ENCODE data around the gene PPP1CA.

The PPP1CA gene

DNA sequence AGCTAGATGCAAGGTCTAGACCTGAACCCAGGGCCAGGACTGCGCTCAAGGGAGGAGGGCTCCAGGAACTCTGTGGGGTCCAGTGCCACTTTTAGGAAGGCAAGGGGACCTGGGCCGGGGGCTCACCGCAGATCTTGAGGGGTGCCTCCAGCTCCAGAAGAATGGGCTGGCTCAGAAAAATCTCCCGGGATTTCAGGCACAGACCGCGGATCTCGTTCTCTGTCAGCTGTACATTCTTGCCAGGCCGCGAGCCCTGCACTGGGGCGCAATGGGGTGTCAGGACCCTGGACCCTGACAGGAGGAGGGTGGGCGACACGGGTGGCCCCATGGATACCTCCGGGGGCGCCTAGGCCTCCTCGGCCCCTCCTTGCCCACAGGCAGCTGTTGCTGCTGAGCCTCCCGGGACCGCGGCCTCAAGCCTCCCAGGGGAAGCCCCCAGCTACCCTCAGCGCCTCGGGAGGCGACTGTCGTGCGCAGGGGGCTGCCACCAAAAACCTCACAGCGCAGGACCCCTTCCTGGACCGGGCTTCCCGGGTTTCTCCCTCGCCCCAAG is 640 bp downstream of the PPP1CA start:
- DNase-seq, result no peak

- DNase-seq, result peak; percentile 23
Measured at GRCh38 chr11:67400251-67400941, 1.3 kb downstream of the PPP1CA start.

DNA sequence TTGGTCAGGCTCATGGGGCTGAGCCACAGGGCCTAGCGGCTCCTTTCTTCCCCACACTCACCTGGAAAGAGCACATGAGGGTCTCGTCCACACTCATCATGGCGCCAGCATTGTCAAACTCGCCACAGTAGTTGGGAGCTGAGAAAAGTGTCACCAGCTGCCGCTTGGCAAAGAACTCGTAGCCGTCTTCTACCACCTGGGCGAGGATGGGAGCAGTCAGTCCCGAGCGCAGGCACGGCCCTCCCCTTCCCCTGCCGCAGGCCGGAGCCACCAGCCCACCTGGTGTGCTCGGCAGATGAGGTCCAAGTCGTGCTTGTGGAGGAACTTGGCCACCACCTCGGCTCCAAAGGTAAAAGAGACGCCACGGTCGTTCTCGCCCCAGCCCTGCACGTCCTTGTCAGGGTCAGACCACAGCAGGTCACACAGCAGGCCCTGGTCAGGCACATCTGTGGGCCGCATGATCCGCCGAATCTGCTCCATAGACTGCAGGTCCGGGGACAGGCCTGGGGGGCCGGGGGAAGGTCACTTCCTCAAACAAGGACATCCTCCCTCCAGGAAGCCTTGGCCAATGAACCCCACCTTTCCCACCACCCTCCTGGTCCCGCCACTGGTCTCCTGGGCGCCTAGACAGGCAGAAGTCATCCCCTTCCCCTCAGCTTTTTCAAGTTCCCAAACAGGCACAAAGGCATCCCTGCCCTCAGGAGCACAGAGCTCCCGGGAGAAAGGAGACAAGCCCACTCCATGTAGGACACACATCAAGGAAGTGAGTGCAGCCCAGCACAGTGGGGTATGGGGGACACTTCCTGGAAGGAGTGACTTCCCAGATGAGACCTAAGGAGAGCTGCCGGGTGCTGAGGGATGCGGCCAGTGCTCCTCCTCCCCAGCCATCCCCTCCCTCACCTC is 2.7 kb downstream of the PPP1CA start:
- no peak for DNase-seq

GRCh38 chr11:67397986-67398660 is 3.5 kb downstream of the PPP1CA start:
- DNase-seq, result no peak

DNA sequence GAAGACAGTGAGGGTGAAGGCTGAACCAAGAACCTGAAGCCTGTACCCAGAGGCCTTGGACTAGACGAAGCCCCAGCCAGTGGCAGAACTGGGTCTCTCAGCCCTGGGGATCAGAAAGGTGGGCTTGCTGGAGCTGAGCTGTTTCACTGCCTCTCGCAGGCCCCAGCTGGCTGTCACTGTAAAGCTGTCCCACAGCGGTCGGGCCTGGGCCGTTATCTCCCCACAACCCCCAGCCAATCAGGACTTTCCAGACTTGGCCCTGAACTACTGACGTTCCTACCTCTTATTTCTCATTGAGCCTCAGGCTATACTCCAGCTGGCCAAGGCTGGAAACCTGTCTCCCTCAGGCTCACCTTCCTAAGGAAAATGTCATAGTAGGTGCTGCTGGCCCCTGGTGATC is 4.1 kb downstream of the PPP1CA start:
- no peak for DNase-seq

DNA sequence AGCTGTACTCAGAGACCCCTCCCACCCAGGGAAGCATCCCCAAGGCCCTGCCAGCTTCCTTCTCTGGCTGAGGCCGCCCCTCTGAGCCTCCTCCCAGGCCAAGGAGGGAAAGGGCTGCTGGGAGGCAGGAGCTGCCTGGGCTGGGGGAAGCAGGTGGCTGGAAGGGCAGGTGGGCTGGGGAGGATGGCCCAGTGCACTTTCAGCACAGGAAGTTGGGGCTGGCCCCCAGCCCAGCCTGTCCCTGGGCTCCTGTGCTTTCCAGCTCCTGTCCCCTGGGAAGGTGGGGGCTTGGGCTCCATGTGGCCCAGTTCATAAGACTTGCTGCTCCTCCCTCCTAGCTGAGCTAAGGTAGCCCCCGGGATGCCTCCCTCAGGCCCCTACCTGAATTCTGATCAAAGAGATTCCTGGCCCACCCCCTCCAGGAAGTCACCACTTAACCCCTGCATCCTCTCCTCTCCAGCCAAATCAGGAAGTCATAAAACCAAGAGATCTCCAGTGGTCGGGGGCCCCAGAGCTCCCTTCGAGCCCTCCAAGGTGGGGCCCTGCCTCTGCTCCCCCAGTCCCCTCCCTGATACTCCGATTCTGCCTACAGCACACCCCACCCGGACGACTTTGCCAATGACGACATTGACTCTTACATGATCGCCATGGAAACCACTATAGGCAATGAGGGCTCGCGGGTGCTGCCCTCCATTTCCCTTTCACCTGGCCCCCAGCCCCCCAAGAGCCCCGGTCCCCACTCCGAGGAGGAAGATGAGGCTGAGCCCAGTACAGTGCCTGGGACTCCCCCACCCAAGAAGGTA is 4.9 kb downstream of the PPP1CA start:
- no peak for DNase-seq

DNA sequence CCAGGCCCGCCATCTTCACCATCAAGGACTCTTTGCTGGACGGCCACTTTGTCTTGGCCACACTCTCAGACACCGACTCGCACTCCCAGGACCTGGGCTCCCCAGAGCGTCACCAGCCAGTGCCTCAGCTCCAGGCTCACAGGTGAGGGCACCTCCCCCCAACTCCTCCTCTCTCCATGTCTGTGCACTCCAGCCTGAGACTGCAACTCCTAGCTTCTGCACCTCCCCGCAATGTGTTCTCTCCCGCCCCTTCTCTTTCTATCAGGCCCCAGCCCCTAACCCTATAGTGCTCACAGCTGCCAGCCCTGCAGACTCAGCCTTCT is 5.4 kb downstream of the PPP1CA start:
- DNase-seq, result no peak

- no peak for DNase-seq
Measured at GRCh38 chr11:67395555-67396258, 6.0 kb downstream of the PPP1CA start.

DNA sequence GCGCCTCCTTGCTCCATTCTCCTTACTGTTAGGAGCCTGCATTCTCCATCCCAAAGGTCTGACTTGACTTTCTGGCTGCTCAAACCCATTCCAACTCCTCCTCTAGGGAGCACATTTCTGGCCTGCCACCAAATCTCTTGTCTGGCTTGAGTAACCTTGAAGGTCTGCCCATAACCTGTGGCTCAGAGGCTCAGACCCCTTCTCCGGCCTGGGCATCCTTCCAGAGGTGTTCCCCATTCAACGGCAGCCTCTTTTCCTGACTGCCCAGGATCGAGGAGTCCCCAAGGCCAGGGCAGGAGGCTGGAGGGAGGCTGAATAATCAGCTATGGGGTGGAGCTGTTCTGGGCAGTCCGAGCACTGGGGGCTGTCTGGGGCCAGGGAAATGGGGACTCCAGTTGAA is 7.7 kb downstream of the PPP1CA start:
- DNase-seq, result no peak

GRCh38 chr11:67393437-67393836 is 8.2 kb downstream of the PPP1CA start:
- DNase-seq, result no peak

GRCh38 chr11:67392183-67392715 is 9.4 kb downstream of the PPP1CA start:
- DNase-seq, result no peak

DNA sequence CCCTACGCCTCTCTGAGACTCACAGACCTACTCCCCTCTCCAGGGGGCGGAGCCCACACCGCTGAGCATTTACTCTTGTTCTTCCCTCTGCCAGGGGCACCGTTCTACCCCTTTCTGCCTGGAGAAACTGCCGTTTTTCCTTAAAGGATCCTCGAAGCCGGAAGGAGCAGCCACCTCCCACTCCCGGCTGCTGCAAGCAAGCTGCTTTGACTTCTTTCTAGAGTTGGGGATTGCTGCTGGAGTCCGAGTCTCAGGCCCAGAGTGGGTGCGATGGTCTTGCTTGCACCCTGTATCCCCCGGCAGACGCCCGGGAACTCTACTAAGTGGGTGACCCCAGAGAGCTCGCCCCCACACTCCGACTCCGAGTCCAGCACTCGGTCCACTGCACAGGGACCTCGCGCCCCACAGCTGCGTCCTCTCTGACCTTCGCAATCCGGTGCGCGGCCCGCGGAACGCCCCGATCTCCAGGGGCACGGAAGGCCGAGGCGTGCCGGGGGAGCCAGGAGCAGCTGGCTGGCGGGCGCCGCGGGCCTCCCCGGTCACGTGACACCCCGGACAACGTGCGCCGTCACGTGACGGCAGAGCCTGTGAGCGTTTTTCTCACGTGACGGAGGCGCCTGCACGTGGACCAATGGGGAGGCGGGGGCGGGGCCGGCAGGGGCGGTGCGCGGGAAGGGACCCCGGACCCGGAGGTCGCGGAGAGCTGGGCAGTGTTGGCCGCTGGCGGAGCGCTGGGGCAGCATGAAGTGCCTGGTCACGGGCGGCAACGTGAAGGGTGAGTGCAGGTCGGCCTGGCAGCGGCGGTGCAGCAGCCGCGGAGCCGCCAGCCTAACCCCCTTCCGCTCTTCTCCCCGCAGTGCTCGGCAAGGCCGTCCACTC is 10.1 kb downstream of the PPP1CA start, which contains the start of gene RAD9A:
TSS of gene RAD9A (plus strand) at position 683 of the 879 bp plus-strand sequence. CDS start at position 742, 59 bp downstream.
- DNase-seq, result peak; percentile 85 to 94

GRCh38 chr11:67390947-67391303 is 10.7 kb downstream of the PPP1CA start:
- no peak for DNase-seq

- DNase-seq, result peak; percentile 18 to 31
Measured at GRCh38 chr11:67389477-67389876, 12.2 kb downstream of the PPP1CA start.

GRCh38 chr11:67387518-67387917 is 14.1 kb downstream of the PPP1CA start:
- no peak for DNase-seq

GRCh38 chr11:67387069-67387468 is 14.6 kb downstream of the PPP1CA start:
- DNase-seq, result no peak

DNA sequence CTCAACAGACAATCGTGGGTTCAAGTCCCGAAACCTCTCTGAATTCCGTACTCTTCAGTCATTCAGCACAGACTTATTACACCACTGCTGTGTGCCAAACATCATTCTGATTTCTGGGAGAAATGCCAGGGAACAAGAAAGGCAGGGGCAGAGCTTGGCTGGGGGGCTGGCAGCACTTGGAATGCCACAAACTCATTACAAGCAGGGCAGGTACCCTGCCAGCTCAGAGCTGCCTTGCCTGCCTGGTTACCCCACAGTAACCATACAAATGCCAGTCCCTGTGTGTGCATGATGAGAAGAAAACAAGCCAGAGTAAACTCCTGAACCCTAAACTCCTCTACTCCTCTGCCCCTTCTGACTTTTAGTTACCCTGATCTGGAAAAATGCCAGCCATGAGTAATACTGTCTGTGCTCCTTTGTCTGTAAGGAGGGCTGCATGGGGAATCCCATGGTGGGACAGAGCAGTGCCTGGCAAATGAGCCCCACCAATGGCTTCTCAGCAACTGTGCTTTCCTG is 16.7 kb downstream of the PPP1CA start:
- no peak for DNase-seq

GRCh38 chr11:67382276-67383136 is 19.2 kb downstream of the PPP1CA start:
- peak; percentile 59 to 64 for DNase-seq

DNA sequence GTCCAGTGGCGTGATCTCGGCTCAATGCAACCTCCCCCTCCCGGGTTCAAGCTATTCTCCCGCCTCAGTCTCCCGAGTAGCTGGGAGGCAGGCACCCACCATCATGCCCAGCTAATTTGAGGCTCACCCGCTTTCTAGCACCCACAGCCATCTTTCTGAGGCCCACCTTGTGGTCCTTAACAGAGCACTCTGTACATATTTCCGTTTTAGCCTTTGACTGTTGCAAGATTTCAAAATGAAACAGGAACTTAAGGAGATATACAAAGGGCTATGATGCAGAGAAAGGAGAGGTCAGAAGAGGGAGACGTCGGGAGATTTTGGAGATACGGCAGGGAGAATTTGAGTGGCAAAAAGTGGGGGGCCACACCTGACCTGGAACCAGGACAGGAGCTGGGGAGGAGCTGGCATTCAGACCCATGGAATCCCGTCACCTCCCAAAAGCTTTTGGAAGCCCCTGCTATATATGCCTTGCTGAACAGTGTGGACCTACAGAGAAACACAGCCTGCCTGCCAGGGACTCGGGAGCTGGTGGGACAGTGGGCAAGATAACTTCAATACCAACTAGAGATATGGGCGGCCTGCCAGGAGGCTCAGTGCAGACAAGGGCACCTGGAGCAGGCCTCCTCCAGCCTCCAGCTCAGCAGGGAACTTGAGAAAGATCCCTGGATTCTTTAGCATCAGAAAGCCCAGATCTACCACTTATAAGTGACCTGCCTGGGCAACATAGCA is 20.2 kb downstream of the PPP1CA start:
- peak; percentile 73 to 75 for DNase-seq

Measured in AML-193 (cell line).